Mammary epithelial cell (primary cell): Measurements from ENCODE around the gene NFKBIE.

ENCODE experiments used
- EZH2 ChIP-seq: IDR thresholded peaks from 2 replicates; pipeline ENCODE4 v1.6.1; 2012; ENCODE audit warnings: low read length, inconsistent platforms, borderline replicate concordance
- TF ChIP-seq, protein P1 (sequence below), 2 donors: IDR thresholded peaks in 1 of 2; conservative IDR thresholded peaks in 1 of 2; 2 replicates each; pipeline ENCODE4 v1.5.1; 2011 to 2012; ENCODE audit warnings: inconsistent platforms in 2 of 2, low read length in 2 of 2, mild to moderate bottlenecking in 2 of 2, control low read depth in 1 of 2, low read depth in 1 of 2; ENCODE audit not compliant: insufficient read depth in 1 of 2; ENCODE audit errors: extremely low read depth in 1 of 2

- TF ChIP-seq, protein P1, sequence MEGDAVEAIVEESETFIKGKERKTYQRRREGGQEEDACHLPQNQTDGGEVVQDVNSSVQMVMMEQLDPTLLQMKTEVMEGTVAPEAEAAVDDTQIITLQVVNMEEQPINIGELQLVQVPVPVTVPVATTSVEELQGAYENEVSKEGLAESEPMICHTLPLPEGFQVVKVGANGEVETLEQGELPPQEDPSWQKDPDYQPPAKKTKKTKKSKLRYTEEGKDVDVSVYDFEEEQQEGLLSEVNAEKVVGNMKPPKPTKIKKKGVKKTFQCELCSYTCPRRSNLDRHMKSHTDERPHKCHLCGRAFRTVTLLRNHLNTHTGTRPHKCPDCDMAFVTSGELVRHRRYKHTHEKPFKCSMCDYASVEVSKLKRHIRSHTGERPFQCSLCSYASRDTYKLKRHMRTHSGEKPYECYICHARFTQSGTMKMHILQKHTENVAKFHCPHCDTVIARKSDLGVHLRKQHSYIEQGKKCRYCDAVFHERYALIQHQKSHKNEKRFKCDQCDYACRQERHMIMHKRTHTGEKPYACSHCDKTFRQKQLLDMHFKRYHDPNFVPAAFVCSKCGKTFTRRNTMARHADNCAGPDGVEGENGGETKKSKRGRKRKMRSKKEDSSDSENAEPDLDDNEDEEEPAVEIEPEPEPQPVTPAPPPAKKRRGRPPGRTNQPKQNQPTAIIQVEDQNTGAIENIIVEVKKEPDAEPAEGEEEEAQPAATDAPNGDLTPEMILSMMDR (conservative IDR thresholded peaks at IDR 0.05 in 1 of 2, IDR thresholded peaks at IDR 0.05 in 1 of 2; ENCODE audit: extremely low read depth in 1 of 2, insufficient read depth in 1 of 2, low read depth in 1 of 2, low read length in 2 of 2) = peak; percentile 90 to 99
- TF ChIP-seq EZH2 = no peak
Measured at GRCh38 chr6:44312901-44313788, 47.8 kb upstream of the NFKBIE start, which contains the start of gene AARS2.
